H1 (cell line): Measurements from ENCODE around the gene SPATS2L. TPM values are rescaled to one million over a fixed set of nuclear protein-coding genes. Genes with fewer than 3 reads are reported as not detected.
A peak's percentile ranks its signal among the peaks of the same experiment; 100 is the strongest.

Experiments
- CTCF ChIA-PET: fragments of 300-600 bp; sonication (Branson Sonifier 250); formaldehyde crosslinking; loops from one replicate; lab custom pipeline; 2021; ENCODE audit not compliant: partially characterized antibody; lab: Charles Lee
- POLR2A ChIA-PET: fragments of 300-600 bp; sonication (Branson Sonifier 250); formaldehyde crosslinking; loops from one replicate; lab custom pipeline; 2021; ENCODE audit warnings: inconsistent platforms; ENCODE audit not compliant: partially characterized antibody; lab: Charles Lee
- DNase-seq, 2 experiments: peaks; one replicate each; pipeline versions ENCODE4 v3.0.0 to v3.0.0-alpha.2; 2010 to 2022; ENCODE audit warnings: low spot score in 2 of 2, low read depth in 1 of 2, mixed read lengths in 1 of 2
- FAIRE-seq: peaks from 2 replicates; lab custom pipeline; 2011; peaks lifted over from hg19 to GRCh38; lab: Jason Lieb, UNC
- H2AFZ ChIP-seq: 2 replicates; pipeline ENCODE4 v1.8.1; 2012; ENCODE audit warnings: low read length, inconsistent platforms
- H2AK5ac ChIP-seq: 2 replicates; pipeline ENCODE4 v1.6.1; 2013; ENCODE audit warnings: low read depth, low read length
- H2BK120ac ChIP-seq: replicated peaks from 2 replicates; pipeline ENCODE3; 2013; ENCODE audit warnings: low read depth, low read length, inconsistent platforms
- H2BK12ac ChIP-seq: 2 replicates; pipeline ENCODE4 v1.6.1; 2013; ENCODE audit warnings: low read depth, low read length
- H2BK15ac ChIP-seq: 2 replicates; pipeline ENCODE4 v1.6.1; 2013; ENCODE audit warnings: low read length
- H2BK20ac ChIP-seq: 2 replicates; pipeline ENCODE4 v1.6.1; 2013; ENCODE audit warnings: low read length
- H2BK5ac ChIP-seq: 2 replicates; pipeline ENCODE4 v1.6.1; 2013; ENCODE audit warnings: low read depth, low read length
- H3K14ac ChIP-seq: 2 replicates; pipeline ENCODE4 v1.6.1; 2013; ENCODE audit warnings: inconsistent platforms; ENCODE audit not compliant: insufficient read length
- H3K18ac ChIP-seq: 2 replicates; pipeline ENCODE4 v1.6.1; 2013; ENCODE audit warnings: low read length; ENCODE audit errors: extremely low read depth
- H3K23ac ChIP-seq: 2 replicates; pipeline ENCODE4 v1.6.1; 2013; ENCODE audit warnings: inconsistent platforms; ENCODE audit not compliant: insufficient read length
- H3K23me2 ChIP-seq: 2 replicates; pipeline ENCODE4 v1.6.1; 2013; ENCODE audit warnings: low read depth, low read length
- H3K27ac ChIP-seq: 2 replicates; pipeline ENCODE4 v1.6.1; 2011; ENCODE audit warnings: low read depth, low read length, inconsistent platforms
- H3K27me3 ChIP-seq, 4 experiments: replicated peaks in 1 of 4; 1 replicate in 1 of 4; 2 replicates in 3 of 4; pipeline versions ENCODE4 v1.6.1 to v1.8.1; 2011 to 2013; ENCODE audit warnings: low read length in 3 of 4, mild to moderate bottlenecking in 3 of 4, inconsistent platforms in 2 of 4, mixed read lengths in 2 of 4, moderate library complexity in 1 of 4; ENCODE audit not compliant: control insufficient read depth in 3 of 4, insufficient read depth in 3 of 4; ENCODE audit errors: extremely low read depth in 1 of 4
- H3K36me3 ChIP-seq, 4 experiments: 2 replicates each; pipeline versions ENCODE4 v1.6.1 to v1.8.1; 2011 to 2013; ENCODE audit warnings: mild to moderate bottlenecking in 4 of 4, low read length in 3 of 4, moderate library complexity in 2 of 4, control low read depth in 1 of 4, inconsistent platforms in 1 of 4; ENCODE audit not compliant: insufficient read depth in 4 of 4, control insufficient read depth in 2 of 4
- H3K4ac ChIP-seq: replicated peaks from 2 replicates; pipeline ENCODE3; 2013; ENCODE audit warnings: low read length, low read depth, mixed read lengths, inconsistent platforms; ENCODE audit not compliant: insufficient read length
- H3K4me1 ChIP-seq, 4 experiments: replicated peaks in 1 of 4; 1 replicate in 1 of 4; 2 replicates in 3 of 4; pipeline versions ENCODE4 v1.6.1 to v1.8.1; 2011 to 2013; ENCODE audit warnings: low read length in 3 of 4, inconsistent platforms in 2 of 4, mixed read lengths in 1 of 4; ENCODE audit not compliant: insufficient read depth in 4 of 4, control insufficient read depth in 3 of 4
- H3K4me2 ChIP-seq, 2 experiments: 2 replicates each; pipeline versions ENCODE4 v1.6.1 to v1.8.1; 2011 to 2013; ENCODE audit warnings: low read depth in 2 of 2, low read length in 2 of 2, control low read depth in 1 of 2, inconsistent platforms in 1 of 2, mild to moderate bottlenecking in 1 of 2; ENCODE audit not compliant: insufficient read depth in 1 of 2
- H3K4me3 ChIP-seq, 4 experiments: fragments of 200-600, 300-600 bp in 1 of 4; sonication (generic), shearing (Covaris generic), sonication (Bioruptor Twin) in 1 of 4; 2 replicates each; pipeline versions ENCODE4 v1.5.1 to v1.8.1; 2011 to 2016; ENCODE audit warnings: low read length in 4 of 4, low read depth in 3 of 4, control low read depth in 2 of 4, inconsistent platforms in 2 of 4, mild to moderate bottlenecking in 2 of 4, mixed read lengths in 1 of 4, moderate library complexity in 1 of 4; ENCODE audit not compliant: insufficient read depth in 2 of 4; ENCODE audit errors: extremely low read depth in 1 of 4
- H3K56ac ChIP-seq: replicated peaks from 2 replicates; pipeline ENCODE3; 2013; ENCODE audit warnings: low read depth, mild to moderate bottlenecking, mixed read lengths, low read length, inconsistent platforms; ENCODE audit not compliant: insufficient read length
- H3K79me1 ChIP-seq: 2 replicates; pipeline ENCODE4 v1.6.1; 2013; ENCODE audit warnings: low read depth, low read length, control low read depth
- H3K79me2 ChIP-seq, 2 experiments: 2 replicates each; pipeline versions ENCODE4 v1.6.1 to v1.8.1; 2012 to 2013; ENCODE audit warnings: low read length in 2 of 2, mild to moderate bottlenecking in 2 of 2, inconsistent platforms in 1 of 2; ENCODE audit not compliant: insufficient read depth in 2 of 2, control insufficient read depth in 1 of 2
- H3K9ac ChIP-seq, 4 experiments: replicated peaks in 1 of 4; 1 replicate in 1 of 4; 2 replicates in 3 of 4; pipeline versions ENCODE4 v1.6.1 to v1.8.1; 2011 to 2013; ENCODE audit warnings: low read depth in 3 of 4, low read length in 3 of 4, control low read depth in 2 of 4, mild to moderate bottlenecking in 2 of 4, moderate library complexity in 2 of 4, inconsistent platforms in 1 of 4; ENCODE audit errors: extremely low read depth in 1 of 4
- H3K9me3 ChIP-seq, 2 experiments: 2 replicates each; pipeline versions ENCODE4 v1.6.1 to v1.8.1; 2012 to 2013; ENCODE audit warnings: mild to moderate bottlenecking in 2 of 2, moderate library complexity in 2 of 2, control low read depth in 1 of 2, inconsistent platforms in 1 of 2, low read depth in 1 of 2, low read length in 1 of 2, mixed read lengths in 1 of 2; ENCODE audit not compliant: insufficient read depth in 2 of 2
- H4K20me1 ChIP-seq, 2 experiments: replicated peaks in 1 of 2; 2 replicates each; pipeline versions ENCODE3 to v1.8.1; 2011 to 2013; ENCODE audit warnings: inconsistent platforms in 2 of 2, low read length in 2 of 2, mild to moderate bottlenecking in 1 of 2; ENCODE audit not compliant: insufficient read depth in 2 of 2, control insufficient read depth in 1 of 2
- H4K5ac ChIP-seq: 2 replicates; pipeline ENCODE4 v1.6.1; 2013; ENCODE audit warnings: low read length, low read depth, mixed read lengths, inconsistent platforms; ENCODE audit not compliant: insufficient read length
- H4K8ac ChIP-seq: 2 replicates; pipeline ENCODE4 v1.8.0; 2013; ENCODE audit warnings: mild to moderate bottlenecking, moderate library complexity, low read length, inconsistent platforms; ENCODE audit not compliant: insufficient read depth; ENCODE audit errors: extremely low read depth
- H4K91ac ChIP-seq: replicated peaks from 2 replicates; pipeline ENCODE3; 2013; ENCODE audit warnings: low read length, mixed read lengths, inconsistent platforms; ENCODE audit not compliant: insufficient read length
- CHD2 ChIP-seq: IDR thresholded peaks from 2 replicates; pipeline ENCODE4 v1.6.1; 2012; ENCODE audit warnings: low read length, improper control_type of control experiment
- CTBP2 ChIP-seq: IDR thresholded peaks from 2 replicates; pipeline ENCODE4 v1.7.0; 2011; ENCODE audit warnings: borderline replicate concordance, mild to moderate bottlenecking, moderate library complexity, mixed read lengths, low read length; ENCODE audit not compliant: insufficient read depth, insufficient read length
- HDAC2 ChIP-seq, 2 experiments: fragments of 300-600 bp in 1 of 2; sonication (generic) in 1 of 2; IDR thresholded peaks; 2 replicates each; pipeline ENCODE4 v1.6.1; 2011 to 2012; ENCODE audit warnings: low read depth in 2 of 2, low read length in 2 of 2, mild to moderate bottlenecking in 2 of 2, moderate library complexity in 2 of 2, borderline replicate concordance in 1 of 2, inconsistent platforms in 1 of 2
- JUN ChIP-seq: IDR thresholded peaks from 2 replicates; pipeline ENCODE4 v1.6.1; 2011; ENCODE audit warnings: low read depth, mild to moderate bottlenecking, improper control_type of control experiment, low read length
- KDM1A ChIP-seq: fragments of 200-600, 300-600 bp; sonication (generic); IDR thresholded peaks from 2 replicates; pipeline ENCODE4 v1.7.1; 2016; ENCODE audit warnings: mild to moderate bottlenecking, low read length, borderline replicate concordance
- KDM4A ChIP-seq: IDR thresholded peaks from one replicate; pipeline ENCODE4 v1.7.1; 2012; ENCODE audit warnings: low read depth, mild to moderate bottlenecking, moderate library complexity, low read length, inconsistent platforms; ENCODE audit not compliant: severe bottlenecking
- POLR2AphosphoS5 ChIP-seq: IDR thresholded peaks from 2 replicates; pipeline ENCODE4 v1.6.1; 2011; ENCODE audit warnings: low read depth, low read length
- SAP30 ChIP-seq: fragments of 300-600 bp; sonication (generic); IDR thresholded peaks from 2 replicates; pipeline ENCODE4 v1.7.1; 2012; ENCODE audit warnings: low read length, moderate library complexity, mild to moderate bottlenecking, inconsistent platforms; ENCODE audit not compliant: insufficient read depth, insufficient replicate concordance
- SIN3A ChIP-seq, 2 experiments: IDR thresholded peaks in 1 of 2; conservative IDR thresholded peaks in 1 of 2; 2 replicates each; pipeline ENCODE4 v1.6.1; 2011 to 2012; ENCODE audit warnings: low read length in 2 of 2, improper control_type of control experiment in 1 of 2, low read depth in 1 of 2, mild to moderate bottlenecking in 1 of 2
- SIRT6 ChIP-seq: IDR thresholded peaks from one replicate; pipeline ENCODE4 v1.7.1; 2012; ENCODE audit warnings: low read length, inconsistent platforms
- SIX5 ChIP-seq: IDR thresholded peaks from 2 replicates; pipeline ENCODE4 v1.6.1; 2011; ENCODE audit warnings: mild to moderate bottlenecking, low read depth, low read length
- SP4 ChIP-seq: IDR thresholded peaks from 2 replicates; pipeline ENCODE4 v1.6.1; 2012; ENCODE audit warnings: low read length, inconsistent platforms
- SUZ12 ChIP-seq: fragments of 200-600 bp; sonication (generic); IDR thresholded peaks from 2 replicates; pipeline ENCODE4 v1.6.1; 2012; ENCODE audit warnings: mild to moderate bottlenecking, inconsistent platforms, low read length, moderate library complexity, mixed read lengths
- TEAD4 ChIP-seq: IDR thresholded peaks from 2 replicates; pipeline ENCODE4 v1.6.1; 2012; ENCODE audit warnings: low read depth, low read length, inconsistent platforms, mixed read lengths
- WGBS, 2 experiments: shearing (Covaris generic) in 1 of 2; methylation state at CpG; one replicate each; pipeline versions ENCODE4 v1.1.6 to v1.1.7; 2013 to 2015; ENCODE audit warnings: low lambda C conversion rate in 2 of 2, mixed read lengths in 2 of 2, inconsistent platforms in 1 of 2, low coverage in 1 of 2, missing lambda C conversion rate in 1 of 2; ENCODE audit not compliant: insufficient replicate concordance in 2 of 2, insufficient coverage in 1 of 2, insufficient read length in 1 of 2; ENCODE audit errors: extremely low coverage in 1 of 2, missing lambda C conversion rate in 1 of 2; 5-methylcytosine and 5-hydroxymethylcytosine counted together
- polyA plus RNA-seq, 7 experiments: library from polyadenylated mRNA; depleted of rRNA in 3 of 7; stranded (reverse) in 5 of 7; unstranded in 2 of 7; fragments of >200 nt in 5 of 7; fragments of 200-250 nt in 2 of 7; gene quantifications; 1 replicate in 5 of 7; 2 replicates in 1 of 7; 4 replicates in 1 of 7; pipeline versions ENCODE4 v1.2.1 to v1.2.3, GENCODE V29; 2011 to 2013; ENCODE audit warnings: missing spikeins in 2 of 7, mixed read lengths in 2 of 7
- total RNA-seq: library from RNA; stranded (reverse); fragmentation: NEBNext Ultra II Directional; extraction: Animal tissue kit (Norgen Biotek cat#: 25700); gene quantifications from 2 replicates; pipeline ENCODE4 v1.2.1, GENCODE V29; 2021

The SPATS2L gene
- total and polyA plus RNA-seq, 2 of the 8 experiments (the other 6 are each of a cell fraction or from before 2014, with no cell fraction given) = 67.3 to 189 TPM

- peak overlapping the region; percentile 25; the same call in 1 of the 2 replicates for H2AK5ac ChIP-seq
- no peak for TF ChIP-seq SIRT6
- no peak for TF ChIP-seq HDAC2 (IDR thresholded peaks at IDR 0.05; ENCODE audit: borderline replicate concordance in 1 of 2, low read depth in 2 of 2, low read length in 2 of 2)
- no peak for TF ChIP-seq TEAD4
- TF ChIP-seq KDM4A = no peak
- no peak for TF ChIP-seq SIN3A (conservative IDR thresholded peaks at IDR 0.05 in 1 of 2, IDR thresholded peaks at IDR 0.05 in 1 of 2; ENCODE audit: low read depth in 1 of 2, low read length in 2 of 2)
- TF ChIP-seq SUZ12 = no peak
- no peak for TF ChIP-seq SAP30
- no peak for TF ChIP-seq CHD2
- TF ChIP-seq SP4 = no peak
- no peak for TF ChIP-seq KDM1A
- no peak for TF ChIP-seq JUN
- no peak for TF ChIP-seq SIX5
- TF ChIP-seq CTBP2 = no peak
- no peak for TF ChIP-seq POLR2AphosphoS5
Measured at GRCh38 chr2:200322607-200323006, 16.1 kb downstream of the SPATS2L start.

More at GRCh38 chr2:200322607-200323006, 16.1 kb downstream of the SPATS2L start:
- Histone ChIP-seq H3K27me3 (no peaks in the 10 kb centered on the region), H3K79me1 (no peaks in the 10 kb centered on the region; the same call in 1 of the 2 replicates), H4K5ac (peak overlapping the region; percentile 62), H3K23me2 (no peaks in the 10 kb centered on the region), H3K79me2 (peaks cover 15 to 100% of the 10 kb centered on the region in 2 experiments; a peak in 3 of 4 replicates), H3K23ac (no peak overlapping the region), H3K4me3 (no peak overlapping the region), H2AFZ (no peak overlapping the region), H3K4ac (no peak overlapping the region), H3K18ac (no peak overlapping the region), H2BK120ac (no peak overlapping the region), H4K8ac (no peak overlapping the region), H3K56ac (no peak overlapping the region), H3K9me3 (no peaks in the 10 kb centered on the region), H3K4me2 (no peak overlapping the region), H3K9ac (no peak overlapping the region), H3K14ac (no peak overlapping the region), H3K4me1 (peaks cover 2 to 35% (median 30%) of the 10 kb centered on the region in 4 experiments), H2BK5ac (no peak overlapping the region), H2BK12ac (no peak overlapping the region), H3K27ac (no peak overlapping the region), H4K91ac (peak overlapping the region; percentile 45), H2BK20ac (no peak overlapping the region), H3K36me3 (peaks cover 0 to 2% (median 0%) of the 10 kb centered on the region in 4 experiments; a peak in 1 of 8 replicates), H4K20me1 (peaks cover 0 to 4% of the 10 kb centered on the region in 2 experiments), H2BK15ac (no peak overlapping the region)
- ChIA-PET CTCF (interaction anchor here (0.7 kb wide), 1 partner anchor 157 kb away, joined by 3 read pairs; no protein-coding TSS in a partner anchor), POLR2A (interaction anchor here (0.9 to 1.7 kb wide), 5 partner anchors 8 to 337 kb away, joined by 3 to 6 read pairs (median 5); no protein-coding TSS in a partner anchor)
- DNase-seq (no peak), FAIRE-seq (no peak)
- 74% methylated on average over 1 of the region's 1 CpG; no CpG with 5 or more reads in 1 of the 2 experiments for WGBS, 2 experiments
